Dermis blood vessel endothelial cell (primary cell): ENCODE data around the gene PAQR7. TPM values are rescaled to one million over a fixed set of nuclear protein-coding genes. Genes with fewer than 3 reads are reported as not detected.
"Not testable (repeated sequence)": the region's sequence is repeated elsewhere in the genome, so short reads cannot be mapped to it uniquely, and the experiment has no call there.

ENCODE experiments used
- DNase-seq: peaks from one replicate; pipeline ENCODE4 v3.0.0; 2010
- total RNA-seq: library from RNA; depleted of rRNA; stranded (reverse); fragments of >200 nt; gene quantifications from 2 replicates; pipeline ENCODE4 v1.2.3, GENCODE V29; 2014

PAQR7 gene
- total RNA-seq, 1 donor from 2014 or later: 9.0 TPM

- DNase-seq: no peak
Observed at GRCh38 chr1:25844536-25845337, 30.8 kb downstream of the PAQR7 start.

GRCh38 chr1:25843483-25843882, 32.0 kb downstream of the PAQR7 start:
- no peak for DNase-seq

DNA sequence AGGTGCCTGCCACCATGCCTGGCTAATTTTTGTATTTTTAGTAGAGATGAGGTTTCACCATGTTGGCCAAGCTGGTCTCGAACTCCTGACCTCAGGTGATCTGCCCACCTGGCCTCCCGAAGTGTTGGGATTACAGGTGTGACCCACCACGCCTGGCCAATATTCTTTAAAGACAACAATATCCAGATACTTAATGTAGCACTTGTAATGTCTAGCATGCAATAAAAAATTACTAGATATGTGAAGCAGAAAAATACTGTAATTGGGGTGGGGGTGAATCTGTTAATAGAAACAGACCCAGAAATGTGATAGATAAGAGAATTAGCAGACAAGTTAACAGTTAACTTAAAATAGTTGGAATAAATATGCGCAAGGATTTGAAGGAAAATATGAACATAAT, 35.7 kb downstream of the PAQR7 start:
- DNase-seq: not testable (repeated sequence)

- DNase-seq: peak; percentile 29
Observed at GRCh38 chr1:25837262-25837875, 38.1 kb downstream of the PAQR7 start.

DNA sequence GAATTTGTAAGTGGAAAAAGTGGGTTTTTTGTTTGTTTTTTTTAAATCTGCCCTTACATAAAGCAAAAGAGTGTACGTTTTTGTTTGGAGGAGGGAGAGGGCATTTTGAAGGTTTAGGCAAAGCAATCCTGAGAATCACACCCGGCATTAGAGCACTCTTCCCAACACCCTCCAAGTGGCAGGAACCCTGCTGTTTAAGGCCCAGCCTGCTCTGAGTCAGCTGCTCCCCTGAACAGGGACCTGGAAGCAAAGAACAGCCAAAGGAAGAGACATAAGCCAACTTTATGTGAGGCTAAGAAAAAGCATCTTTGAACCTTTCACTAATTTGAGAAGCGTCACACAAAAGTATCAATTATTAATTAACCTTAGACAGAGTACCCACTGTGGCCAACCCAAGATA, 38.8 kb downstream of the PAQR7 start:
- no peak for DNase-seq

DNA sequence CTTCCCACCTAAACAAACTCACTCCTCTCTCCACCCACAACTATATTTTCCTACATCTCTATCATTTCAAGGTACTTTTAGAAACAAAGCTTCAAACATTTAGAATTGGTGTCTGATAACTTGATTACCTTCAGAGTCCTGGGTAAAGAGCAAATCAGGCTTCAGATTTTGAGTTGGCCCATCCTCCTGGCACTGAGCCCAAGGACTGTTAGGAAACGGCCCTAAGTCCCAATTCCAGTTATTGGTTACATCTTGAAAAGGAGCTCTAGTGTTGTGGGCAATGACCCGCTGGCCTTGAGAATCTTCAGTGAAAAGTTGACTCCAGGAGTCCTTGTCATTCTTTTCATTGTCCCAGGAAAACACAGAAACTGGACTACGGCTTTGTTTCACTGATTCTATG, 40.6 kb downstream of the PAQR7 start:
- DNase-seq: no peak

DNA sequence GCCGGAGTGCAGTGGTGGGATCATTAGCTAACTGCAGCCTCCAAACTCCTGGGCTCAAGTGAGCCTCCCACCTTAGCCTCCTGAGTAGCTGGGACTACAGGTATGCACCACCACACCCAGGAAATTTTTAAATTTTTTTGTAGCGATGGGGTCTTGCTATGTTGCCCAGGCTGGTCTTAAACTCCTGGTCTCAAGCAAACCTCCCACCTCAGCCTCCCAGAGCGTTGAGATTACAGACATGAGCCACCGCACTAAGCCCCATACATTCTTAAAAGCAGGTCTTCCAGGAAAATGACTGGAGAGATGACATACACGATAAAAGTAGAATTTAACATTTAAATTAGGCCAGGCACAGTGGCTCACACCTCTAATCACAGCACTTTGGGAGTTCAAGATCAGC, 42.4 kb downstream of the PAQR7 start:
- no peak for DNase-seq

DNA sequence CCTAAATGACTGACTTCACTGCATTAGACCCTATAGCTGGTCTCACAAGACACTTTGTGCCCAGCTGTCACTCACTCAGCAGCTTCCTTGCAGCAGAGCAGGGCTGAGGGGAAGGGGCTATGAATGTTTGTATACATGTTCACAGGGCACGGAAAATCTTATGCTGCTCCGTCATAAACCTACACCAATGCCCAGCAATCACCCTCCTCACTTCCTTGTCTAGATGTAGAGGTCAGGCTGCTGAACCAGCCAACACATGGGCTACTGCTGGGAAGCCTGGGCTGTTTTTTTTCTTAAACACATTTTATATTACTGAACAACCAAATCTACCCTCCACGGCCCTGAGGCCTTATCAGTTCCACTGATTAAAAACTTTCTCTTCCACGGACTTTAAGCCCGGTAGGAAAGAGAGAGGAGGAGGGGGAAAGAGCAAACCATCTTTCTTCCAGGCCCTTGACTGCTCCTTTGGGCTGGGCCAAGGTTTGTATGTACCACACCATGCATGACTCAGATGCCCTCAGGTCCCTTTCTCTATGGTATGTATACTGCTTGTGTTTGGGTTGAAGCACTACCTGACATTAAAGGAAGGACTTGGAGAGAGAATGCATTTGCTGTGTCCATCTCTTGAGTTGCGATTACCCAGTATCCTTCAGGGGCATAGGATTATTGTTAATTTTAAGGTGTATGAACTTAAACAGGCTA, 43.0 kb downstream of the PAQR7 start:
- no peak for DNase-seq

GRCh38 chr1:25831569-25832196, 43.8 kb downstream of the PAQR7 start:
- DNase-seq: no peak

DNA sequence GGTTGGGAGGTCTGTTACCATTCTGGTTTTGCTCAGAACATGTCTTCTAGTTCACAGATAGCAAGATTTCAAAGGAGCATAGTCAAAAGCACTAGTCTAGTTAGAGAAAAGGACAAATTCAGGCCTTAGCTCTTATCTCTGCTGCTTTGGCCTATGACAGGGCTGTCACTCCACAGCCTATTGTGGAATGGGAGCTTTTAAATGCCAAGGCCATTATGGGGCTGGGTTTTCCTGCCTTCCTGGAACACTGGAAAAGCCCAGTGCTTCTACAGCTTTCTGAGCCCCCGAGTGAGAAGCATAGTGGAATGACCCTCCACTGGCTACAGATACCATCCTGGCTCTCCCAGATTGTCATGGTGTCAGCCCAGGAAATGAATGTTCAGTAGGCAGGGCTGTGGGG, 46.5 kb downstream of the PAQR7 start:
- DNase-seq: no peak

- no peak for DNase-seq
Observed at GRCh38 chr1:25828491-25828890, 47.0 kb downstream of the PAQR7 start.

GRCh38 chr1:25826571-25826970, 48.9 kb downstream of the PAQR7 start:
- DNase-seq: no peak

- DNase-seq: no peak
Observed at GRCh38 chr1:25825605-25826004, 49.9 kb downstream of the PAQR7 start.

DNA sequence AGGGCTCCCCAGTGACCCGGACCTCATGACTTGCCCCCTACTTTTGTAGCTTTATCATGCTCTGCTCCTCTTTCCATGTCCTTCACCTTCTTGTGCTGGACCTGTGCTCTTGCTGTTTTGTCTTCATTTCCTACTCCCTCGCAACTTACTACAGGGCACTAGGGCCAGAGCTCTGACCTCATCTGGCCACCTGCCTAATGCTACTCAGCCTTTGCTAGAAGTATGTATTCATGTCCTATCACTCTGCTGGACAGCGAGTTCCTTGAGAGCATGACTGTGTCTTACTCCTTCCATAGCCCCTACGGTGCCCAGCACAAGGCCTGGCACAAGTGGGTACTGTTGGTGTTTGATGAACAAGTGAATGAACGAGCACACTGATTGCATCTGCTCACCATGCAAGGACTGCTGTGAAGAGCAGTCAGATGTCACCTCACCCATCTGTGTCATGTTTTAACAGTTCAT, 53.8 kb downstream of the PAQR7 start:
- DNase-seq: peak; percentile 49

- DNase-seq: no peak
Observed at GRCh38 chr1:25821112-25821476, 54.4 kb downstream of the PAQR7 start.

- DNase-seq: peak; percentile 64
Observed at GRCh38 chr1:25820247-25821111, 55.0 kb downstream of the PAQR7 start.

DNA sequence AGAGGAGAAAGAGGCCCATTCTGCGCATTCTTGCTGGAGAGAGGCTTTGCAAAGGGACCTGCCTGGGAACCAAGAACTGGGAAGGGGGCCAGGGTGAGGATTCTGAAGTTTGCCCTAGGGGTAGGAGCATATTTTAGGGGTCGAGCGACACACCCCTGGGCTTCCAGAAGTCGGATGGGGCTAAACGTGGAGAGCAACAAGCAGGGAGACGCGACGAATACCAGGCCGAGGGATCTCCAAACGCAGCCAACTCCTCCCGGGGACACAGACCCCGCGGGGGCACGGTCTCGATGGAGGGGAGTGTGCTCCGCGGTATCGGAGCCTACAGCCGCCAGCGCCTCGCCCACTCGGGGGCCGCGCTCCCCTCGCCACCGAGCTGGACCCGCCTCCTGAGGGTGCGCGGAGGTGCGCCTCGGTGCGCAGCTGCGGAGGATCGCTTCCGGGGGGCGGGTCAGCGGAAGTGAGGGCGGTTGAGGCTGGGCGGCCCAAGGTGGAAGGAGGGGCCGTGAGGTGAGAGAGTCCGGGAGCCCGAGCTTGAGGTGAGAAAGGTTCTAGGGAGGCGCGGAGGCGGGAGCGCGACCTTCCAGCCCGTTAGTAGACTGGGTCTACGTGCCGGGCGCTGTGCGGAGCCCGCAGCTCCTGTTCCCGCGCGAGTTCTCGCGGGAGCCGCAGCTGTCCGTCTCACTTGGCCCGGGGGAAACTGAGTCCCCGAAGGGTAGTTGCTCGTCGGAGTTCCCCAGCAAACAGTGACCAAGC, 55.8 kb downstream of the PAQR7 start, which contains the start of gene MTFR1L:
Gene MTFR1L (plus strand): TSS at position 464 of the 756 bp plus-strand sequence. CDS start 3,151 bp downstream, outside the sequence.
- DNase-seq: peak; percentile 68

GRCh38 chr1:25818569-25818968, 56.9 kb downstream of the PAQR7 start:
- no peak for DNase-seq

GRCh38 chr1:25817840-25818501, 57.5 kb downstream of the PAQR7 start:
- peak; percentile 26 for DNase-seq

- no peak for DNase-seq
Observed at GRCh38 chr1:25816112-25816718, 59.3 kb downstream of the PAQR7 start.
